AG04450 (cell line): Measurements from ENCODE around the gene AGAP2. TPM values are rescaled to one million over a fixed set of nuclear protein-coding genes. Genes with fewer than 3 reads are reported as not detected.

Experiments
- CTCF ChIA-PET: fragments of 300-600, 350-600 bp; formaldehyde crosslinking; extraction: SDS; loops from one replicate; lab custom pipeline; 2022; ENCODE audit warnings: antibody characterized with exemption, inconsistent platforms; lab: Charles Lee
- POLR2A ChIA-PET: fragments of 350-600 bp; formaldehyde crosslinking; extraction: SDS; loops from one replicate; lab custom pipeline; 2021; ENCODE audit warnings: antibody characterized with exemption, inconsistent platforms; lab: Yijun Ruan, JAX
- DNase-seq: peaks from one replicate; pipeline ENCODE4 v3.0.0-alpha.2; 2011; ENCODE audit warnings: low read depth, low spot score
- H3K27ac ChIP-seq: one replicate; pipeline ENCODE4 v1.5.1; 2012; ENCODE audit warnings: low read depth, low read length, control low read depth
- H3K27me3 ChIP-seq: one replicate; pipeline ENCODE4 v1.6.0; 2012; ENCODE audit warnings: low read length; ENCODE audit not compliant: control insufficient read depth, insufficient read depth
- H3K4me3 ChIP-seq: 2 replicates; pipeline ENCODE4 v1.5.1; 2011; ENCODE audit warnings: mild to moderate bottlenecking, low read depth, low read length, control low read depth
- H3K9me3 ChIP-seq: 2 replicates; pipeline ENCODE4 v1.5.1; 2012; ENCODE audit warnings: low read length; ENCODE audit not compliant: control insufficient read depth, insufficient read depth
- polyA plus RNA-seq: library from polyadenylated mRNA; depleted of rRNA; stranded (reverse); fragments of >200 nt; gene quantifications from 2 replicates; pipeline ENCODE4 v1.2.3, GENCODE V29; 2011
- TF ChIP-seq, protein P1 (sequence below): IDR thresholded peaks from 2 replicates; pipeline ENCODE4 v1.5.1; 2011; ENCODE audit warnings: low read depth, low read length, control low read depth, inconsistent platforms

AGAP2 gene
- polyA plus RNA-seq, 1 experiment, result 0.02 TPM

DNA sequence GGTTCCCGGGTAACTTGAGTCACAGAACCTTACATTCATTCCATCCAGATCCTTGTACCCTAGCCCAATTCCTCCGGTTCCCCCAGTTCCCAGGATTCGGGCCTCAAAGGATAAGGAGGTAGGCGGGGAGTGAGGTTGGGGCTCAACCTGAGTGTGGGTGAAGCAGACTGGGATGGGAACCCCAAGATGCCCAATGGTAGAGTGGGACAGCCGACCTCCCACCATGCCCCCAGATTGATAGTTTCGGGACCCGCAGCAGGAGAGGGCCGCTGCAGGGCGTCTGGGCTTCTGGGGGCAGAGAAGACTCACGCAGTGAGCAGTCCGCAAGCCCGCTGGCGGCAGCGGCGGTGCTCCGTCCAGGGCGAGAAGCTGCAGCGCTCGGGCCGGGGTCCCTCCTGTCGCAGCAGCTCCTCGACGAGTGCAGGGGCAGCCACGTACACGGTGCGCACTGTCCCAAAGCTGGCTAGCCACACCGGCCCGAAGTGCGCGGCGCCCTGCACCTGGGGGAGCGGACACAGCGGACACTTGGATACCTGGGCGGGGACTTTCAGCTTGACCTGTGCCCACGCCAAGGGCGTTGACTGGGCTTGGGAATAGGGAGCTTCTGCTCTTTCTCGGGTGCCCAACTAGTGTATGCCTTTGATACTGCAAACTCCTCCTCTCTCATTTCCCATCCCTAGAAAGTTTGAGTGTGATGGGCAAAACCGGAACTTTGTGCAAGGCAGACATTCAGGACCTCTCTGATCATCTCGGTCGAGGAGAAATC, 27.3 kb upstream of the AGAP2 start:
- TF ChIP-seq, protein P1, sequence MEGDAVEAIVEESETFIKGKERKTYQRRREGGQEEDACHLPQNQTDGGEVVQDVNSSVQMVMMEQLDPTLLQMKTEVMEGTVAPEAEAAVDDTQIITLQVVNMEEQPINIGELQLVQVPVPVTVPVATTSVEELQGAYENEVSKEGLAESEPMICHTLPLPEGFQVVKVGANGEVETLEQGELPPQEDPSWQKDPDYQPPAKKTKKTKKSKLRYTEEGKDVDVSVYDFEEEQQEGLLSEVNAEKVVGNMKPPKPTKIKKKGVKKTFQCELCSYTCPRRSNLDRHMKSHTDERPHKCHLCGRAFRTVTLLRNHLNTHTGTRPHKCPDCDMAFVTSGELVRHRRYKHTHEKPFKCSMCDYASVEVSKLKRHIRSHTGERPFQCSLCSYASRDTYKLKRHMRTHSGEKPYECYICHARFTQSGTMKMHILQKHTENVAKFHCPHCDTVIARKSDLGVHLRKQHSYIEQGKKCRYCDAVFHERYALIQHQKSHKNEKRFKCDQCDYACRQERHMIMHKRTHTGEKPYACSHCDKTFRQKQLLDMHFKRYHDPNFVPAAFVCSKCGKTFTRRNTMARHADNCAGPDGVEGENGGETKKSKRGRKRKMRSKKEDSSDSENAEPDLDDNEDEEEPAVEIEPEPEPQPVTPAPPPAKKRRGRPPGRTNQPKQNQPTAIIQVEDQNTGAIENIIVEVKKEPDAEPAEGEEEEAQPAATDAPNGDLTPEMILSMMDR, result no peak
- Histone ChIP-seq H3K4me3 (peak overlapping the region; percentile 43), H3K27me3 (peaks cover 40% of the 10 kb centered on the region), H3K9me3 (no peaks in the 10 kb centered on the region; the same call in 1 of the 2 replicates), H3K27ac (no peak overlapping the region)
- CTCF ChIA-PET, result interaction anchor here (1.0 to 4.3 kb wide), 3 partner anchors 9 to 17 kb away, joined by 3 to 24 read pairs (median 6); partner anchors contain the start of gene TSFM
- POLR2A ChIA-PET, result interaction anchor here (1.2 kb wide), 1 partner anchor 9 kb away, joined by 3 read pairs; no protein-coding TSS in a partner anchor
- DNase-seq, result no peak

DNA sequence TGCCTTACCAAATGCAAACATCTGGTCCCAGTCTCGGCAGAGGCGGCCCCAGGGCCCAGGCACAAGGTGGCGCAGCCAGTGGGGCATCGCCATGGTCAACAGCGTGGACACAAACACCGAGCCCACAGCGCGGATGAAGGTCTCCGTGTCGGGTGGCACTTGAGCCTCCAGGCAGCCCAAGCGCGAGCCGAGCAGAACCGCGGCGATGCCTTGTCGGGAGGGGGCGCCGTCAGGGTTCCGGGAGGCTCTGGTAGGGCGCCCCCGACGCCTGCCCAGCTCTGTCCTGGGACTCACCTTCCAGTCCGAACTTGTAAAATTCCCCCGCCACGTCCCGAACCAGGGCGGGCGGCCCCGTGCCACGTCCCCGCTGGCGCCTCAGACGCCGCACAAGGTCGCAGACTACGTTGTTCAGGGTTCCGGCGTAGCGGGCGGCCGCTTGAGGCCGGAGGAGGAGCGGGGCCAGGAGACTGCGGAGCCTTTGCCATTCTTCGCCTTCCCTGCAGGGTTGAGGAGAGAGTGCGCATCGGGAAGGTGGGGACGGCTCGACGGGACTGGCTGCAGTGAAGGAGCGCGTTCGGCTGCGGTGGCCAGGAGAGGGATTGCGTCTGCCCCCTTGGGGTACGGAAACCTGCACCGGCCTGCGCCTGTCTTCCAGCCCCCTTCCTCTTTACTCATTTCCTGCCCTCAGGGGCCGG, 26.6 kb upstream of the AGAP2 start:
- DNase-seq, result no peak
- TF ChIP-seq, protein P1, result peak; percentile 44
- H3K27me3 ChIP-seq, result peaks cover 40% of the 10 kb centered on the region
- ChIA-PET CTCF (interaction anchor here (1.0 to 4.3 kb wide), 2 partner anchors 8 to 18 kb away, joined by 3 to 24 read pairs; partner anchors contain the start of gene TSFM), POLR2A (interaction anchor here (0.8 kb wide), 1 partner anchor 13 kb away, joined by 4 read pairs; the partner anchor contains the start of gene CDK4)
- H3K4me3 ChIP-seq, result peak overlapping the region; percentile 29
- H3K9me3 ChIP-seq, result no peaks in the 10 kb centered on the region; the same call in 1 of the 2 replicates
- H3K27ac ChIP-seq, result no peak overlapping the region

DNA sequence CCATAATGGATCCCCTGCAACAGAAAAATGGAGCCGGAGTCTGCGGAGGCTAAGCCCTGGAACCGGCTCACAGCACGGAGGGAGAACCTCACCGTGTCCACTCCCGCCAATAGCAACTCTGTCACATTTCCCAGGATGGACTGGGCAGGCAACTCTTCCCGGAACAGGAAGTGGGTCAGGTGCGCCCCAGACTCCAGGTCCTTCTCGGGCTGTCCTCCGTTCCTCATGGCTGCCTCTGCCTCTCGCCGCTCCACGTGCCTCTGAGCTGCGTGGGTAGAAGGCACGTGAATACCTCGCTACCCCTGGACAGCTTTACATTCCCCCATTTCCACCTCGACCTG, 26.1 kb upstream of the AGAP2 start:
- Histone ChIP-seq H3K9me3 (no peaks in the 10 kb centered on the region; the same call in 1 of the 2 replicates), H3K4me3 (peak overlapping the region; percentile 29; the same call in 1 of the 2 replicates), H3K27me3 (peaks cover 40% of the 10 kb centered on the region), H3K27ac (no peak overlapping the region)
- ChIA-PET CTCF (interaction anchor here (1.0 to 4.3 kb wide), 2 partner anchors 8 to 18 kb away, joined by 3 to 24 read pairs; partner anchors contain the start of gene TSFM), POLR2A (interaction anchor here (0.8 kb wide), 1 partner anchor 13 kb away, joined by 4 read pairs; the partner anchor contains the start of gene CDK4)
- TF ChIP-seq, protein P1, result no peak
- DNase-seq, result no peak

DNA sequence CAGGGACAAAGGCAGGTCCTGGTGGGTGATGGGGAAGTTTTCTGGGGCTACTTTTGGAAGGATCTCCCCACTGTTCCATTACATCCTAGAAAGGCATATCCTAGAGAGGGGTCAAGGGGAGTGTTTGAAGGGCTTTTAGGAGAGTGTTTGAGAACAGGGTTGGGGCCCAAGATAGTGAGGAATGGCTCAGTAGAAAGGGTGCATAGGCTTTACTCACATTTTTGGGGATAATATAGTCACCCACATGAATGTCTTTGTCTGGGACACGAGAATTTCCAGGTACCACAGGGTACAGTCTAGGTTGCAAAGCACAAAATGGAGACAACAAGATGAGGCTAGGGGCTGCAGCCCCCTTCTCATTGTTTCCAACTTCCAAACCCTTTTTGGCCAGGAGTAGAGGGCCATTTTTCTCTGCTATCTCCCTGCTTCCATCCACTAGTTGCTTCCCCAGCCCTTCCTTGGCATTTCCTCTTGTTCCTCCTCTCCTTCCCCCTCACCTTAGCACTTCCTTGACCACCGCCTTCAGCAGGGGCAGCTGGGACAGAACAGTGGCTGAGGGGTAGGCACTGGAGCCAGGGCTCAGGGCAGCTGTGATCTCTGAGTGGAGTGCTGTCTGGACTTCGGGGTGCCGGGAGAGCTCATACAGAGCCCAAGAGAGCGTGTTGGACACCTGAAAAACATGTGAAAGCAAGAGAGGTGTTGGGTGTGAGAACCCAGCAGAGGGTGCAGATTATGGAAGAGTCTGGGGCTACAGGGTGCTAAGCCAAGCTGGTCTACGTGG, 25.5 kb upstream of the AGAP2 start:
- H3K9me3 ChIP-seq, result no peaks in the 10 kb centered on the region; the same call in 1 of the 2 replicates
- POLR2A ChIA-PET, result interaction anchor here (0.8 kb wide), 1 partner anchor 12 kb away, joined by 4 read pairs; the partner anchor contains the start of gene CDK4
- CTCF ChIA-PET, result interaction anchor here (4.3 kb wide), 1 partner anchor 7 kb away, joined by 24 read pairs; no protein-coding TSS in a partner anchor
- peaks cover 40% of the 10 kb centered on the region for H3K27me3 ChIP-seq
- no peak overlapping the region for H3K4me3 ChIP-seq
- TF ChIP-seq, protein P1, result no peak
- H3K27ac ChIP-seq, result no peak overlapping the region
- no peak for DNase-seq
